Measurements from ENCODE around the gene SLC25A41. TPM values are rescaled to one million over a fixed set of nuclear protein-coding genes. Genes with fewer than 3 reads are reported as not detected.

SLC25A41 gene
- total RNA-seq, 2 donors from 2014 or later, result 0.18 to 0.57 TPM

DNA sequence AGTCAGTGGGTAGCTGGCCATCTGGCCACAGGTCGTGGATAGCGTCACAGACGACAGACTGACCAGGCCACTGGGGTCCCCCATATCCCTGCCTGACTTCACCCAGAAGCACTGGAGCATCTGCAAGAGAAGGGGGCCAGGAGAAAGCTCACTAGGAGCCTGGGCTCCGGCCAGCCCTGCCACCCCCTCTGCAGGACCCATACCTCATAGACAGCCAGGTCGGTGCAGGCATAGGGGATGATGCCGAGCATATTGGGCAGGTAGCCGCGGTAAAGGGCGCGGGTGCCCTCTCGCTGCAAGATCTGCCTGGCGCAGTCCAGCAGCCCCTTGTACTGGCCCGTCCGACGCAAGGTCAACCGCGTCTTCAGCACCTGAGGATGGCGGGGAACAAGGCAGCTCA is 6.4 kb downstream of the SLC25A41 start:
- Histone ChIP-seq H3K27ac (no peak overlapping the region), H3K4me3 (no peak overlapping the region), H3K36me3 (no peaks in the 10 kb centered on the region), H3K4me1 (replicated peaks) (peaks cover 5% of the 10 kb centered on the region), H3K27me3 (replicated peaks; ENCODE audit: insufficient read depth) (no peaks in the 10 kb centered on the region), H3K9me3 (no peaks in the 10 kb centered on the region)
- intact Hi-C loops (cut with DNase I), result no loop called here
- DNase-seq (ENCODE audit: low spot score), result no peak
- 94% methylated on average over 18 of the region's 18 CpGs for WGBS
- TF ChIP-seq POLR2AphosphoS5 (IDR thresholded peaks at IDR 0.05), result no peak
- TF ChIP-seq POLR2A (IDR thresholded peaks at IDR 0.05), result no peak
- no peak for TF ChIP-seq CTCF (IDR thresholded peaks at IDR 0.05)

DNA sequence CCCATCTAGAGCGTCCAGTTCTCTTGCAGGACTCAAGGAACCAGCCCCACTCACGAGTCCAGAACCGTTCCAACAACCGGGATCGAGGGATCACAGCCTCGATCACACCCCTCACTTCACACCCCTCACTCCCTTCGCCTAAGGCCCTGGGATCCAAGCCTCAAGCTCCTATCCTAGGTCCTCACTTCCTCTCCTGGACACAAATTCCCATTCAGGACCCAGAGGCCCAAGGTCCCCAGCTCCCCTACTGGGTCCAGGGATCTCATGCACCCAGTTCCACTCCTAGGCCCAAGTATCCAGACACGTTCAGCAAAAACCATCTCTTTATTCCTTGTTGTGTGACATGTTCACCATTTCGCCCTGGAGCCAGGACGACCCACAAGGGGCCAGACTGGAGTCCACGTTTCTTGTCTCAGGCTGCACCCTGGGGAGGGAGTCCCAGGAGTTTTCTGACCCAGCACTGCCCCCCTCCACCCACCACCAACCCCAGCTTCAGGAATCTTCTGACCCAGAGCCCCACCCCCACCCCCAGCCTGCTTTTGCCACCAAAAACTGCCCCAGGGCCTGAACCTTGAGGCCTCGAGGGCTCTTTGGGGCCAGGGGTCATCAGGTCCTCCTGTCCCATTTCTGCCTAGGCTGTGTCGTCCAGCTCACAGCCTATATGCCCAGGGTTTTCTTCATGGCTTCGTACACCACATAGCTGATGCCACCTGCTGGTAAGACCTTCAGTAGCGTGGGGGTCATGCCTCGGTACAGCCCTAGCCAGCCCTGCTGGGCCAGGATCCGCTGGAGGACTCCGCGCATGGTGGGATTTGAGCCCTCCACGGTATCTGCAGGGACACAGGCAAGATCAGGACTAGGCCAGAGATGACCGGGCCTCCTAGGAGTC is 7.6 kb downstream of the SLC25A41 start:
- no peaks in the 10 kb centered on the region for H3K9me3 ChIP-seq
- peak overlapping the region; percentile 68 to 73 for H3K27ac ChIP-seq
- 94% methylated on average over 21 of the region's 21 CpGs for WGBS
- H3K4me3 ChIP-seq, result no peak overlapping the region
- DNase-seq (ENCODE audit: low spot score), result no peak
- H3K4me1 ChIP-seq (replicated peaks), result peaks cover 5% of the 10 kb centered on the region
- no peaks in the 10 kb centered on the region for H3K27me3 ChIP-seq (replicated peaks; ENCODE audit: insufficient read depth)
- TF ChIP-seq POLR2A (IDR thresholded peaks at IDR 0.05) (no peak), CTCF (IDR thresholded peaks at IDR 0.05) (no peak), POLR2AphosphoS5 (IDR thresholded peaks at IDR 0.05) (no peak)
- intact Hi-C loops (cut with DNase I), result loop anchor here (2.0 kb wide), 1 partner anchor 33 kb away; the partner anchor contains the start of gene GTF2F1
- no peaks in the 10 kb centered on the region for H3K36me3 ChIP-seq

DNA sequence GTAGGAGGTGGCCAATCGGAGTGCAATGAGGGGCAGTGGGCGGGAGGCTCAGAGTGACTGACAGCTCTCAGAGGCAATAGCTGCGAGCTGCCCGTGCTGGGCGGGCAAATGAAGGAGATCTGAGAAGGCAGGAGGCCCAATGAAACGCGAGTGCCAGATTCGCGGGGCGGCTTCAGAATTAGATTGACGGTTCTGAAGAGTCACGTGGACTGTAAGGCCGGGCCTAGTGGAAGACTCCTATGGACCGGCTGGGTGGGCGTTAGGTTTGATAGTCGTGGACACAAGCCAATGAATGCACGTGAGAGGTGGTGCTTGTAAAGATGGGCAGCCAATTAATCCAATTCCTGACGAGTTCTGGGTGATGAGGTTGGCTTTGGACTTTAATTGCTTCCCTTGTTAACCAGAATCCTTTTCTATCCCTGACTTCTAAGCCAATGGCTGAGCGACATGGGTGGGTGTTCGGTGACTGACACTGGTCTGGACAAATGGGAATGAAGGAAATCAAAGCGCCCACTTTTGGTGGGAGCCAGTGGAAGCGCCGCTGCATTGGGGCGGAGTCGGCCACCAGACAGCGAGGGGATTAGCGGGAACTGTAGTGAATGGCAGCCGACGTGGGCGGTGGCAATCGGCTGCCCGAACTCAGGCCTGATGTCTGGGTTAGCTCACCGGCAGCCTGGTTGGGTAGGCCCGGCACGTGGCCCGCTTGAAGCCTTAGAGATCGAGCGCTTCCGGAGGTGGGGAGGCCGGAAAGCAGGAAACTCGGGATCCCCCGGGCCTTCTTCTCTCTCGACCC is 8.4 kb downstream of the SLC25A41 start:
- peak; percentile 100 for DNase-seq (ENCODE audit: low spot score)
- peak overlapping the region; percentile 68 to 73 for H3K27ac ChIP-seq
- peaks cover 5% of the 10 kb centered on the region for H3K4me1 ChIP-seq (replicated peaks)
- no peaks in the 10 kb centered on the region for H3K27me3 ChIP-seq (replicated peaks; ENCODE audit: insufficient read depth)
- peak overlapping the region in 1 of 2 donors; percentile 75 for H3K4me3 ChIP-seq
- TF ChIP-seq CTCF (IDR thresholded peaks at IDR 0.05) (peak in 2 of 4 experiments; percentile 21 to 30), POLR2AphosphoS5 (IDR thresholded peaks at IDR 0.05) (peak; percentile 90), POLR2A (IDR thresholded peaks at IDR 0.05) (no peak)
- 6% methylated on average over 43 of the region's 43 CpGs for WGBS
- H3K36me3 ChIP-seq, result peaks cover 0 to 3% of the 10 kb centered on the region in 2 donors
- no peaks in the 10 kb centered on the region for H3K9me3 ChIP-seq
- intact Hi-C loops (cut with DNase I), result loop anchor here (2.0 to 5.0 kb wide), 2 partner anchors 32 to 153 kb away; partner anchors contain the start of gene GTF2F1

- Histone ChIP-seq H3K27me3 (replicated peaks; ENCODE audit: insufficient read depth) (no peaks in the 10 kb centered on the region), H3K4me1 (replicated peaks) (peaks cover 5% of the 10 kb centered on the region), H3K36me3 (peaks cover 0 to 11% of the 10 kb centered on the region in 2 donors), H3K9me3 (no peaks in the 10 kb centered on the region), H3K4me3 (peak within 1 kb of the TSS; percentile 73 to 75), H3K27ac (peak within 1 kb of the TSS; percentile 73 to 74)
- no peak for DNase-seq (ENCODE audit: low spot score)
- TF ChIP-seq CTCF (IDR thresholded peaks at IDR 0.05) (no peak), POLR2A (IDR thresholded peaks at IDR 0.05) (peak; percentile 92)
- intact Hi-C loops (cut with DNase I), result loop anchor here (2.0 to 5.0 kb wide), 2 partner anchors 32 to 152 kb away; partner anchors contain the start of gene GTF2F1
- WGBS, result under 1% methylated on average over 38 of the region's 114 CpGs
These were observed 9.2 kb downstream of the SLC25A41 start, which contains the start of gene KHSRP for GRCh38 chr19:6424195-6424938. TSS of gene KHSRP (minus strand) at chr19:6424811. CDS start at chr19:6424701, 110 bp downstream.

All from prostate gland (tissue), 2 donors.